ENCODE measurements around the gene EFNA5.
"Not testable (repeated sequence)": the region's sequence is repeated elsewhere in the genome, so short reads cannot be mapped to it uniquely, and the experiment has no call there.

The EFNA5 gene

DNA sequence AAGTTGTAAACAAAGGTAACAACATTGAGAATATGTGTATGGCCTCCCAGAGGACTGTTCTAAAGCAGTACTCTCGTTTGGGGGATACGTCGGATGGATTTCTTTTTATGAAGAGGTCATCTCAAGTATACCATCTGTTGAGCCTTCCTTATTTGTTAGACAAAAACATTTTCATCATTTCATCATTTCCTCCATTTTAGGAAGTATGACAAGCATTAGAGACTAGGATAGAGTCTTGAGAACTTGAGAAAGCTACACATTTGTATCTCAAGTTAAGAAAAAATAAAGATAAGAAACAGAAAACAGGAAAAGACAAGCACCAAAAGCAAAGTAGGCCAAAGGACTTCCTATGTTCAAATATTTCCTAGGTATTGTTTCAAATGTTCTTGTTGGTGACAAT lies 307.0 kb downstream of the EFNA5 start:
- Histone ChIP-seq H3K27ac (ENCODE audit: insufficient read depth, low read length, poor library complexity, severe bottlenecking) (no peak overlapping the region), H3K9me3 (ENCODE audit: control insufficient read depth, low read length) (no peaks in the 10 kb centered on the region), H3K36me3 (ENCODE audit: control insufficient read depth, insufficient read depth, low read length) (no peaks in the 10 kb centered on the region), H3K4me1 (ENCODE audit: control insufficient read depth, insufficient read depth, low read length, poor library complexity, severe bottlenecking) (no peaks in the 10 kb centered on the region), H3K4me3 (ENCODE audit: insufficient read depth, low read depth, low read length, poor library complexity, severe bottlenecking) (no peak overlapping the region), H3K27me3 (replicated peaks; ENCODE audit: control insufficient read depth, insufficient read depth, low read length, poor library complexity, severe bottlenecking) (no peaks in the 10 kb centered on the region)
- no peak for DNase-seq

GRCh38 chr5:107361945-107362344 lies 308.8 kb downstream of the EFNA5 start:
- Histone ChIP-seq H3K36me3 (ENCODE audit: control insufficient read depth, insufficient read depth, low read length) (no peaks in the 10 kb centered on the region), H3K27me3 (replicated peaks; ENCODE audit: control insufficient read depth, insufficient read depth, low read length, poor library complexity, severe bottlenecking) (no peaks in the 10 kb centered on the region), H3K4me3 (ENCODE audit: insufficient read depth, low read depth, low read length, poor library complexity, severe bottlenecking) (no peak overlapping the region), H3K27ac (ENCODE audit: insufficient read depth, low read length, poor library complexity, severe bottlenecking) (no peak overlapping the region), H3K4me1 (ENCODE audit: control insufficient read depth, insufficient read depth, low read length, poor library complexity, severe bottlenecking) (no peaks in the 10 kb centered on the region), H3K9me3 (ENCODE audit: control insufficient read depth, low read length) (no peaks in the 10 kb centered on the region)
- no peak for DNase-seq

- no peaks in the 10 kb centered on the region for H3K9me3 ChIP-seq (ENCODE audit: control insufficient read depth, low read length)
- H3K27ac ChIP-seq (ENCODE audit: insufficient read depth, low read length, poor library complexity, severe bottlenecking), result no peak overlapping the region
- H3K36me3 ChIP-seq (ENCODE audit: control insufficient read depth, insufficient read depth, low read length), result no peaks in the 10 kb centered on the region
Measured at GRCh38 chr5:107359916-107360234, 310.9 kb downstream of the EFNA5 start.

GRCh38 chr5:107359033-107359915 lies 311.5 kb downstream of the EFNA5 start:
- Histone ChIP-seq H3K36me3 (ENCODE audit: control insufficient read depth, insufficient read depth, low read length) (no peaks in the 10 kb centered on the region), H3K4me3 (ENCODE audit: insufficient read depth, low read depth, low read length, poor library complexity, severe bottlenecking) (no peak overlapping the region), H3K4me1 (ENCODE audit: control insufficient read depth, insufficient read depth, low read length, poor library complexity, severe bottlenecking) (no peaks in the 10 kb centered on the region), H3K27me3 (replicated peaks; ENCODE audit: control insufficient read depth, insufficient read depth, low read length, poor library complexity, severe bottlenecking) (no peaks in the 10 kb centered on the region), H3K9me3 (ENCODE audit: control insufficient read depth, low read length) (no peaks in the 10 kb centered on the region), H3K27ac (ENCODE audit: insufficient read depth, low read length, poor library complexity, severe bottlenecking) (no peak overlapping the region)
- no peak for DNase-seq

More at GRCh38 chr5:107359916-107360234, 310.9 kb downstream of the EFNA5 start:
- no peaks in the 10 kb centered on the region for H3K4me1 ChIP-seq (ENCODE audit: control insufficient read depth, insufficient read depth, low read length, poor library complexity, severe bottlenecking)
- no peak for DNase-seq
- no peak overlapping the region for H3K4me3 ChIP-seq (ENCODE audit: insufficient read depth, low read depth, low read length, poor library complexity, severe bottlenecking)
- H3K27me3 ChIP-seq (replicated peaks; ENCODE audit: control insufficient read depth, insufficient read depth, low read length, poor library complexity, severe bottlenecking), result no peaks in the 10 kb centered on the region

DNA sequence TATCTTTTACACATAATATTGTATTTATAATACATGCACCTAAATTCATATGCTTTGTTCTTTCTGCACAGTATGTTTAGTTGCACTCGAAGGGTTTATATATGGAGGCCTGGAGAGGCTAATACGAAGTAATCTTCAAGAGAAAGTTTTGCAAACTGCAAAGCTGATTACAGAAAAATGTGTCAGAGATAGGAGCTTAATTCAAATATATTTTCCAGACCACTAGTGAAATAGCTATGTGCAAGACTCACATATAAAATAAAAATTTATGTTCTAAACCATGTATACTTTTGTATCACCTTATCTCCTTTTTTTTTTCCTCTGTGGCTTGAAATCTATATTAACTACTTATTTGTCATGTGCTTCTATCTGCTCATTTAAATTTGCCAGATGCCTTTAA lies 313.8 kb downstream of the EFNA5 start:
- H3K4me3 ChIP-seq (ENCODE audit: insufficient read depth, low read depth, low read length, poor library complexity, severe bottlenecking), result no peak overlapping the region
- no peak for DNase-seq
- H3K4me1 ChIP-seq (ENCODE audit: control insufficient read depth, insufficient read depth, low read length, poor library complexity, severe bottlenecking), result no peaks in the 10 kb centered on the region
- H3K36me3 ChIP-seq (ENCODE audit: control insufficient read depth, insufficient read depth, low read length), result no peaks in the 10 kb centered on the region
- no peak overlapping the region for H3K27ac ChIP-seq (ENCODE audit: insufficient read depth, low read length, poor library complexity, severe bottlenecking)
- no peaks in the 10 kb centered on the region for H3K27me3 ChIP-seq (replicated peaks; ENCODE audit: control insufficient read depth, insufficient read depth, low read length, poor library complexity, severe bottlenecking)
- H3K9me3 ChIP-seq (ENCODE audit: control insufficient read depth, low read length), result no peaks in the 10 kb centered on the region

- no peaks in the 10 kb centered on the region for H3K27me3 ChIP-seq (replicated peaks; ENCODE audit: control insufficient read depth, insufficient read depth, low read length, poor library complexity, severe bottlenecking)
- no peak overlapping the region for H3K27ac ChIP-seq (ENCODE audit: insufficient read depth, low read length, poor library complexity, severe bottlenecking)
- H3K4me3 ChIP-seq (ENCODE audit: insufficient read depth, low read depth, low read length, poor library complexity, severe bottlenecking), result no peak overlapping the region
- H3K36me3 ChIP-seq (ENCODE audit: control insufficient read depth, insufficient read depth, low read length), result no peaks in the 10 kb centered on the region
- no peaks in the 10 kb centered on the region for H3K9me3 ChIP-seq (ENCODE audit: control insufficient read depth, low read length)
- no peaks in the 10 kb centered on the region for H3K4me1 ChIP-seq (ENCODE audit: control insufficient read depth, insufficient read depth, low read length, poor library complexity, severe bottlenecking)
- DNase-seq, result no peak
Measured at GRCh38 chr5:107352576-107352975, 318.2 kb downstream of the EFNA5 start.

- not testable (repeated sequence) for H3K9me3 ChIP-seq (ENCODE audit: control insufficient read depth, low read length); H3K36me3 ChIP-seq (ENCODE audit: control insufficient read depth, insufficient read depth, low read length); H3K27ac ChIP-seq (ENCODE audit: insufficient read depth, low read length, poor library complexity, severe bottlenecking); DNase-seq; H3K4me3 ChIP-seq (ENCODE audit: insufficient read depth, low read depth, low read length, poor library complexity, severe bottlenecking); H3K27me3 ChIP-seq (replicated peaks; ENCODE audit: control insufficient read depth, insufficient read depth, low read length, poor library complexity, severe bottlenecking); H3K4me1 ChIP-seq (ENCODE audit: control insufficient read depth, insufficient read depth, low read length, poor library complexity, severe bottlenecking)
Measured at GRCh38 chr5:107346580-107346979, 324.2 kb downstream of the EFNA5 start.

DNA sequence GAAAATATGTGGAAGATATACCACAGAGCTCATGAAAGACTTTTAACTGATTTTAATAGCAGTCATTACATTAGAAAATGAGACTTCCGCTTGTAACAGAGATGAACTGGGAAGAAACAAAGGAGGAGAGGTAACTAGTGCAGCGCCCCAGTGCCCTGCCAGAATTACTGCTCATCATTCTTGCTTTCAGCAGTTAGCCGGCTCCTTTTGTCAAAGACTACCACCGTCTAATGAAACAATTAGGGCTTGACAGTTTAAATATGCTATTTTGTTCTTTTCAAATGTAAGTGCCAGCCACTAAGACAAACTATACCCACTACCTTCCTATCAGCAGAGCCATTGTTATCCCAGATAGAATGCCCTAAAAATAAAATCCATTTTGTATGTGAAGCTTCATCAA lies 328.4 kb downstream of the EFNA5 start:
- DNase-seq, result no peak
- Histone ChIP-seq H3K4me3 (ENCODE audit: insufficient read depth, low read depth, low read length, poor library complexity, severe bottlenecking) (no peak overlapping the region), H3K9me3 (ENCODE audit: control insufficient read depth, low read length) (no peaks in the 10 kb centered on the region), H3K27me3 (replicated peaks; ENCODE audit: control insufficient read depth, insufficient read depth, low read length, poor library complexity, severe bottlenecking) (no peaks in the 10 kb centered on the region), H3K36me3 (ENCODE audit: control insufficient read depth, insufficient read depth, low read length) (no peaks in the 10 kb centered on the region), H3K4me1 (ENCODE audit: control insufficient read depth, insufficient read depth, low read length, poor library complexity, severe bottlenecking) (no peaks in the 10 kb centered on the region), H3K27ac (ENCODE audit: insufficient read depth, low read length, poor library complexity, severe bottlenecking) (no peak overlapping the region)

- no peaks in the 10 kb centered on the region for H3K36me3 ChIP-seq (ENCODE audit: control insufficient read depth, insufficient read depth, low read length)
- no peaks in the 10 kb centered on the region for H3K27me3 ChIP-seq (replicated peaks; ENCODE audit: control insufficient read depth, insufficient read depth, low read length, poor library complexity, severe bottlenecking)
- no peak for DNase-seq
Measured at GRCh38 chr5:107341376-107342084, 329.2 kb downstream of the EFNA5 start.

DNA sequence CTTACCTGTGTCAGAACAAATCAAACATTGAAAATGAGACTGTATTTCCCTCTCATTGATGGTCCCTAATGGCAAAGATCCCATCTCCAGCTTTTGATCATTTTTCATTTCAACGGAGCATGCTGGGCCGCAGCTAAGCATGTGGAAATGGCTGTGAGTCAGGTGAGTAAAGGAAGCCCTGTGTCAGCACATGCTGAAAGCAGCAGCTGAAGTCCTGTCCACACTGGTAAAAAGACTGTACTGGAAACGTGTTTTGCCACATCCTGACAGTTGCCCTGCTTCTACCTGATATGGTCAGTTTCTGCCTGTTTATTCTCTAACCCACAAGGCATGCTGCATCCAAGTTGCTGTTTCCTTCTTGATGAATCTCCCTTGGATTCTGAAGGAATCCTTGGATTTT lies 330.1 kb downstream of the EFNA5 start:
- no peak for DNase-seq
- H3K4me1 ChIP-seq (ENCODE audit: control insufficient read depth, insufficient read depth, low read length, poor library complexity, severe bottlenecking), result no peaks in the 10 kb centered on the region
- H3K27me3 ChIP-seq (replicated peaks; ENCODE audit: control insufficient read depth, insufficient read depth, low read length, poor library complexity, severe bottlenecking), result no peaks in the 10 kb centered on the region
- no peaks in the 10 kb centered on the region for H3K36me3 ChIP-seq (ENCODE audit: control insufficient read depth, insufficient read depth, low read length)
- H3K4me3 ChIP-seq (ENCODE audit: insufficient read depth, low read depth, low read length, poor library complexity, severe bottlenecking), result no peak overlapping the region
- H3K27ac ChIP-seq (ENCODE audit: insufficient read depth, low read length, poor library complexity, severe bottlenecking), result no peak overlapping the region
- H3K9me3 ChIP-seq (ENCODE audit: control insufficient read depth, low read length), result no peaks in the 10 kb centered on the region

More at GRCh38 chr5:107341376-107342084, 329.2 kb downstream of the EFNA5 start:
- H3K9me3 ChIP-seq (ENCODE audit: control insufficient read depth, low read length), result no peaks in the 10 kb centered on the region
- H3K27ac ChIP-seq (ENCODE audit: insufficient read depth, low read length, poor library complexity, severe bottlenecking), result no peak overlapping the region
- no peak overlapping the region for H3K4me3 ChIP-seq (ENCODE audit: insufficient read depth, low read depth, low read length, poor library complexity, severe bottlenecking)
- H3K4me1 ChIP-seq (ENCODE audit: control insufficient read depth, insufficient read depth, low read length, poor library complexity, severe bottlenecking), result no peaks in the 10 kb centered on the region

All from effector memory CD4-positive, alpha-beta T cell (primary cell).